CD1c-positive myeloid dendritic cell (primary cell): Measurements from ENCODE around the gene RAI2.

ENCODE experiments used
- DNase-seq: peaks from one replicate; pipeline ENCODE4 v3.0.0-alpha.2; 2016; ENCODE audit errors: extremely low spot score

The RAI2 gene

GRCh38 chrX:17828171-17828570 is 32.9 kb downstream of the RAI2 start:
- no peak for DNase-seq

- no peak for DNase-seq
Observed at GRCh38 chrX:17826609-17827496, 34.2 kb downstream of the RAI2 start.

GRCh38 chrX:17824980-17825379 is 36.1 kb downstream of the RAI2 start:
- no peak for DNase-seq

- DNase-seq: no peak
Observed at GRCh38 chrX:17822351-17822750, 38.7 kb downstream of the RAI2 start.

GRCh38 chrX:17820100-17820499 is 41.0 kb downstream of the RAI2 start:
- DNase-seq: no peak

GRCh38 chrX:17818726-17819125 is 42.4 kb downstream of the RAI2 start:
- no peak for DNase-seq

- no peak for DNase-seq
Observed at GRCh38 chrX:17817251-17817650, 43.8 kb downstream of the RAI2 start.

GRCh38 chrX:17814557-17814956 is 46.5 kb downstream of the RAI2 start:
- no peak for DNase-seq

GRCh38 chrX:17814059-17814458 is 47.0 kb downstream of the RAI2 start:
- DNase-seq: no peak

GRCh38 chrX:17813277-17813676 is 47.8 kb downstream of the RAI2 start:
- DNase-seq: no peak

- DNase-seq: no peak
Observed at GRCh38 chrX:17812763-17813162, 48.3 kb downstream of the RAI2 start.

GRCh38 chrX:17809984-17810383 is 51.1 kb downstream of the RAI2 start:
- DNase-seq: no peak

- no peak for DNase-seq
Observed at GRCh38 chrX:17809273-17809672, 51.8 kb downstream of the RAI2 start.

GRCh38 chrX:17805120-17805519 is 56.0 kb downstream of the RAI2 start:
- no peak for DNase-seq

- DNase-seq: no peak
Observed at GRCh38 chrX:17803449-17803848, 57.6 kb downstream of the RAI2 start.

- no peak for DNase-seq
Observed at GRCh38 chrX:17802756-17803155, 58.3 kb downstream of the RAI2 start.

GRCh38 chrX:17801431-17801830 is 59.7 kb downstream of the RAI2 start:
- DNase-seq: no peak

GRCh38 chrX:17798921-17799320 is 62.2 kb downstream of the RAI2 start:
- DNase-seq: no peak

GRCh38 chrX:17792826-17793225 is 68.3 kb downstream of the RAI2 start:
- no peak for DNase-seq

GRCh38 chrX:17788956-17789562 is 72.0 kb downstream of the RAI2 start:
- no peak for DNase-seq

- peak; percentile 43 for DNase-seq
Observed at GRCh38 chrX:17788439-17788838, 72.7 kb downstream of the RAI2 start.

GRCh38 chrX:17787557-17787956 is 73.5 kb downstream of the RAI2 start:
- no peak for DNase-seq
